GM13976 (cell line): ENCODE measurements around the gene RBP2.

ENCODE experiments used
- DNase-seq: peaks from one replicate; pipeline ENCODE4 v3.0.0; 2012; ENCODE audit warnings: low spot score
- CTCF ChIP-seq: IDR thresholded peaks from 2 replicates; pipeline ENCODE4 v1.5.1; 2012; ENCODE audit warnings: borderline replicate concordance, mild to moderate bottlenecking; ENCODE audit not compliant: insufficient read depth; ENCODE audit errors: extremely low read depth, missing control alignments, control extremely low read depth
- in situ Hi-C: fragments of 300-500 bp; cut with MboI; formaldehyde crosslinking; loops from one replicate; pipeline ENCODE4 v1.12.0; 2022; ENCODE audit warnings: low sequenced_read_pairs, mixed read lengths, inconsistent platforms; ENCODE audit not compliant: unreplicated experiment

Gene RBP2

DNA sequence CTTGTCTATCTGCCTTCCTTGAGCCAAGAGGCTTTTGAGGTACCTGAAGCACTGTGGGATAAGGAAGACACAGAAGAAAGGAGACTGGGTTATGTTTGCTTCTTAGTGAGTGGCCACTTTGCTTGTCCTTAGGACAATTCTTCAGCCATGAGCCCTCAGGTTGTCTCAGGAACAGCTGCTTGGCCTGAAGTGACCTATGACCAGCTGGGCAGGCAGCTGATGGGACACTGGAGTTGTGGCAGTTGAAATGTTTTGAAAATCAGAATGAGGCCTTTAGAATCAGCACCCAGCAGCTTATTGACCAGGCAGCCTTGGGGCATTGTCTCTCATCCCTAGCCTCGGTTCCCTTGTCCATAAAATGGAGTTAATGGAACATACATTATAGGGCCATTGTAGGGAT, 37.0 kb downstream of the RBP2 start:
- no peak for TF ChIP-seq CTCF
- DNase-seq: no peak
- in situ Hi-C loops: no loop called here

DNA sequence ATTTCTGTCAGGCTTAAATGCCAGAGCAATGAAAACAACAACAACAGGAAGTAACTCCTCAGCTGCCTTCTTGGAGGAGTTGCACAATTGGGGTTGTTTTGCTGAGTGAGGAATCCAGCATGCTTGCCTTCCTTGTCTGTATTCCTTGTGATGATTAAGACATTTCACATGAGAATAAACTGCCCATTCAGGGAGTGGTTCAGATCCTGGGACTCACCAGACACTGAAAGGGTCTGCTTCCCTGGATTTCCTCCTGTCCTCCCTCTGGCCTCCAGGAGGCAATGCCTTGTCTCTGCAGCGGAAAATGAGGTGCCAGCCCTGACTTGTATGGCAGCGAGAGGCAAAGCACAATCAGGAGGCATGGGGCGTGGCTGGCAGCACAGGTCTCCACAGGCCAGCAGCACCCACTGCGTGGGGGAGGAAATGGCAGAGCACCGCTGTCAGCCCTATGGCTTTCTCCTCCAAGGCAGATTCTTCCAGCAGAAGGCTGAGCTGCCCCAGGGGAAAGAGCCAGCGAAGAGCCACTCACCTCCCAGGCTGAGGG, 41.5 kb downstream of the RBP2 start:
- no peak for DNase-seq
- in situ Hi-C loops: no loop called here
- TF ChIP-seq CTCF: no peak

- TF ChIP-seq CTCF: no peak
- in situ Hi-C loops: no loop called here
- DNase-seq: no peak
Measured at GRCh38 chr3:139434228-139434627, 42.1 kb downstream of the RBP2 start.

GRCh38 chr3:139433089-139433488, 43.2 kb downstream of the RBP2 start:
- in situ Hi-C loops: no loop called here
- DNase-seq: no peak
- no peak for TF ChIP-seq CTCF

GRCh38 chr3:139430493-139430892, 45.8 kb downstream of the RBP2 start:
- no peak for DNase-seq
- in situ Hi-C loops: no loop called here

GRCh38 chr3:139427283-139428060, 48.8 kb downstream of the RBP2 start:
- DNase-seq: peak; percentile 66
- in situ Hi-C loops: no loop called here
- peak; percentile 57 for TF ChIP-seq CTCF

More at GRCh38 chr3:139430493-139430892, 45.8 kb downstream of the RBP2 start:
- TF ChIP-seq CTCF: no peak
